ENCODE results near the gene EYS. TPM values are rescaled to one million over a fixed set of nuclear protein-coding genes. Genes with fewer than 3 reads are reported as not detected.
"Not testable (repeated sequence)": the region's sequence is repeated elsewhere in the genome, so short reads cannot be mapped to it uniquely, and the experiment has no call there.

Gene EYS
- total RNA-seq, 2 experiments from 2014 or later, result not detected

GRCh38 chr6:65402564-65402963, 304.5 kb downstream of the EYS start:
- no peaks in the 10 kb centered on the region for H3K27me3 Mint-ChIP-seq (ENCODE audit: low read depth)
- H3K4me1 Mint-ChIP-seq (ENCODE audit: low read depth), result no peaks in the 10 kb centered on the region
- peaks cover 5% of the 10 kb centered on the region for H3K9me3 Mint-ChIP-seq
- no peak overlapping the region for H3K4me3 Mint-ChIP-seq
- H3K27ac Mint-ChIP-seq, result no peak overlapping the region
- no peaks in the 10 kb centered on the region for H3K36me3 Mint-ChIP-seq (ENCODE audit: low read depth)
- intact Hi-C loops (cut with micrococcal nuclease), result no loop called here
- CTCF ChIA-PET, result no interaction called here
- DNase-seq, result no peak

- Mint-ChIP-seq H3K36me3 (ENCODE audit: low read depth) (no peaks in the 10 kb centered on the region), H3K9me3 (peaks cover 8% of the 10 kb centered on the region)
- CTCF ChIA-PET, result no interaction called here
These were observed 307.5 kb downstream of the EYS start for GRCh38 chr6:65399355-65400084.

GRCh38 chr6:65398851-65399250, 308.2 kb downstream of the EYS start:
- Mint-ChIP-seq H3K27me3 (ENCODE audit: low read depth) (no peaks in the 10 kb centered on the region), H3K36me3 (ENCODE audit: low read depth) (no peaks in the 10 kb centered on the region), H3K4me3 (no peak overlapping the region), H3K9me3 (peaks cover 7% of the 10 kb centered on the region), H3K27ac (no peak overlapping the region), H3K4me1 (ENCODE audit: low read depth) (no peaks in the 10 kb centered on the region)
- intact Hi-C loops (cut with micrococcal nuclease), result no loop called here
- CTCF ChIA-PET, result no interaction called here
- no peak for DNase-seq

More at GRCh38 chr6:65399355-65400084, 307.5 kb downstream of the EYS start:
- no peaks in the 10 kb centered on the region for H3K4me1 Mint-ChIP-seq (ENCODE audit: low read depth)
- intact Hi-C loops (cut with micrococcal nuclease), result no loop called here
- H3K27ac Mint-ChIP-seq, result no peak overlapping the region
- H3K27me3 Mint-ChIP-seq (ENCODE audit: low read depth), result no peaks in the 10 kb centered on the region
- no peak overlapping the region for H3K4me3 Mint-ChIP-seq
- DNase-seq, result no peak

- Mint-ChIP-seq H3K36me3 (ENCODE audit: low read depth) (no peaks in the 10 kb centered on the region), H3K9me3 (peaks cover 7% of the 10 kb centered on the region), H3K27me3 (ENCODE audit: low read depth) (no peaks in the 10 kb centered on the region), H3K27ac (no peak overlapping the region), H3K4me3 (no peak overlapping the region), H3K4me1 (ENCODE audit: low read depth) (no peaks in the 10 kb centered on the region)
- DNase-seq, result no peak
- intact Hi-C loops (cut with micrococcal nuclease), result no loop called here
- CTCF ChIA-PET, result no interaction called here
These were observed 356.5 kb downstream of the EYS start for GRCh38 chr6:65350530-65350929.

GRCh38 chr6:65302655-65303054, 404.4 kb downstream of the EYS start:
- H3K4me1 Mint-ChIP-seq (ENCODE audit: low read depth); intact Hi-C loops (cut with micrococcal nuclease); CTCF ChIA-PET; H3K4me3 Mint-ChIP-seq; H3K36me3 Mint-ChIP-seq (ENCODE audit: low read depth); DNase-seq; H3K27me3 Mint-ChIP-seq (ENCODE audit: low read depth); H3K27ac Mint-ChIP-seq; H3K9me3 Mint-ChIP-seq: not testable (repeated sequence)

GRCh38 chr6:65299236-65299635, 407.8 kb downstream of the EYS start:
- H3K27ac Mint-ChIP-seq, result no peak overlapping the region
- no peak overlapping the region for H3K4me3 Mint-ChIP-seq
- DNase-seq, result no peak
- H3K36me3 Mint-ChIP-seq (ENCODE audit: low read depth), result no peaks in the 10 kb centered on the region
- CTCF ChIA-PET, result no interaction called here
- H3K27me3 Mint-ChIP-seq (ENCODE audit: low read depth), result no peaks in the 10 kb centered on the region
- no peaks in the 10 kb centered on the region for H3K4me1 Mint-ChIP-seq (ENCODE audit: low read depth)
- H3K9me3 Mint-ChIP-seq, result no peaks in the 10 kb centered on the region
- intact Hi-C loops (cut with micrococcal nuclease), result no loop called here

- Mint-ChIP-seq H3K4me1 (ENCODE audit: low read depth) (no peaks in the 10 kb centered on the region), H3K36me3 (ENCODE audit: low read depth) (no peaks in the 10 kb centered on the region), H3K4me3 (no peak overlapping the region), H3K9me3 (peaks cover 2% of the 10 kb centered on the region), H3K27ac (no peak overlapping the region), H3K27me3 (ENCODE audit: low read depth) (no peaks in the 10 kb centered on the region)
- no peak for DNase-seq
- intact Hi-C loops (cut with micrococcal nuclease), result no loop called here
- CTCF ChIA-PET, result no interaction called here
These were observed 411.2 kb downstream of the EYS start for GRCh38 chr6:65295812-65296211.

- H3K4me1 Mint-ChIP-seq (ENCODE audit: low read depth), result no peaks in the 10 kb centered on the region
- peaks cover 2% of the 10 kb centered on the region for H3K9me3 Mint-ChIP-seq
- intact Hi-C loops (cut with micrococcal nuclease), result no loop called here
- H3K27me3 Mint-ChIP-seq (ENCODE audit: low read depth), result no peaks in the 10 kb centered on the region
- no peak for DNase-seq
- no peak overlapping the region for H3K27ac Mint-ChIP-seq
- CTCF ChIA-PET, result no interaction called here
- H3K36me3 Mint-ChIP-seq (ENCODE audit: low read depth), result no peaks in the 10 kb centered on the region
- no peak overlapping the region for H3K4me3 Mint-ChIP-seq
These were observed 417.5 kb downstream of the EYS start for GRCh38 chr6:65289491-65289890.

GRCh38 chr6:65285275-65285674, 421.8 kb downstream of the EYS start:
- CTCF ChIA-PET, result no interaction called here
- Mint-ChIP-seq H3K27ac (no peak overlapping the region), H3K4me3 (no peak overlapping the region), H3K27me3 (ENCODE audit: low read depth) (no peaks in the 10 kb centered on the region), H3K4me1 (ENCODE audit: low read depth) (no peaks in the 10 kb centered on the region), H3K9me3 (no peaks in the 10 kb centered on the region), H3K36me3 (ENCODE audit: low read depth) (no peaks in the 10 kb centered on the region)
- DNase-seq, result no peak
- intact Hi-C loops (cut with micrococcal nuclease), result no loop called here

- Mint-ChIP-seq H3K4me1 (ENCODE audit: low read depth) (no peaks in the 10 kb centered on the region), H3K27ac (no peak overlapping the region), H3K36me3 (ENCODE audit: low read depth) (no peaks in the 10 kb centered on the region), H3K4me3 (no peak overlapping the region), H3K27me3 (ENCODE audit: low read depth) (no peaks in the 10 kb centered on the region), H3K9me3 (no peaks in the 10 kb centered on the region)
- CTCF ChIA-PET, result no interaction called here
- DNase-seq, result no peak
- intact Hi-C loops (cut with micrococcal nuclease), result no loop called here
These were observed 427.0 kb downstream of the EYS start for GRCh38 chr6:65280060-65280459.

GRCh38 chr6:65262241-65262640, 444.8 kb downstream of the EYS start:
- Mint-ChIP-seq H3K9me3 (peaks cover 3% of the 10 kb centered on the region), H3K4me1 (ENCODE audit: low read depth) (no peaks in the 10 kb centered on the region), H3K27ac (no peak overlapping the region), H3K4me3 (no peak overlapping the region), H3K27me3 (ENCODE audit: low read depth) (no peaks in the 10 kb centered on the region), H3K36me3 (ENCODE audit: low read depth) (no peaks in the 10 kb centered on the region)
- intact Hi-C loops (cut with micrococcal nuclease), result no loop called here
- CTCF ChIA-PET, result no interaction called here
- no peak for DNase-seq

GRCh38 chr6:65259982-65260381, 447.0 kb downstream of the EYS start:
- H3K27ac Mint-ChIP-seq, result no peak overlapping the region
- CTCF ChIA-PET, result no interaction called here
- peaks cover 7% of the 10 kb centered on the region for H3K9me3 Mint-ChIP-seq
- intact Hi-C loops (cut with micrococcal nuclease), result no loop called here
- DNase-seq, result no peak
- no peaks in the 10 kb centered on the region for H3K27me3 Mint-ChIP-seq (ENCODE audit: low read depth)
- H3K4me1 Mint-ChIP-seq (ENCODE audit: low read depth), result no peaks in the 10 kb centered on the region
- no peaks in the 10 kb centered on the region for H3K36me3 Mint-ChIP-seq (ENCODE audit: low read depth)
- H3K4me3 Mint-ChIP-seq, result no peak overlapping the region

- Mint-ChIP-seq H3K4me1 (ENCODE audit: low read depth) (no peaks in the 10 kb centered on the region), H3K27ac (no peak overlapping the region), H3K4me3 (no peak overlapping the region), H3K27me3 (ENCODE audit: low read depth) (no peaks in the 10 kb centered on the region), H3K9me3 (peaks cover 7% of the 10 kb centered on the region), H3K36me3 (ENCODE audit: low read depth) (no peaks in the 10 kb centered on the region)
- intact Hi-C loops (cut with micrococcal nuclease), result no loop called here
- no peak for DNase-seq
- CTCF ChIA-PET, result no interaction called here
These were observed 448.0 kb downstream of the EYS start for GRCh38 chr6:65259059-65259458.

Data from activated naive CD4-positive, alpha-beta T cell treated with anti-CD3 and anti-CD28 coated beads for 36 hours (primary cell).